K562 (cell line): ENCODE data around the gene HARS2. TPM values are rescaled to one million over a fixed set of nuclear protein-coding genes. Genes with fewer than 3 reads are reported as not detected.

Experiments used
- ARID2 ChIP-seq: fragments of 450-650 bp; IDR thresholded peaks from 2 replicates; pipeline ENCODE4 v1.6.1; 2017; ENCODE audit warnings: antibody characterized with exemption, mild to moderate bottlenecking
- CBX1 ChIP-seq: sonication (generic); IDR thresholded peaks from 2 replicates; pipeline ENCODE4 v1.6.1; 2016; ENCODE audit warnings: antibody characterized with exemption, low read depth, mild to moderate bottlenecking
- CCNT2 ChIP-seq: IDR thresholded peaks from 2 replicates; pipeline ENCODE4 v1.6.1; 2011; ENCODE audit warnings: borderline replicate concordance, low read depth, mild to moderate bottlenecking, moderate library complexity, mixed read lengths, low read length; ENCODE audit not compliant: insufficient read length; ENCODE audit errors: extremely low read depth
- EGR1 ChIP-seq: fragments of 450-650 bp; conservative IDR thresholded peaks from 2 replicates; pipeline ENCODE4 v1.6.1; 2017; ENCODE audit warnings: mild to moderate bottlenecking
- LEF1 ChIP-seq: fragments of 450-650 bp; IDR thresholded peaks from 2 replicates; pipeline ENCODE4 v1.6.1; 2016; ENCODE audit warnings: mild to moderate bottlenecking
- NRF1 ChIP-seq, 2 experiments: fragments of 450-650 bp; IDR thresholded peaks in 1 of 2; conservative IDR thresholded peaks in 1 of 2; 2 replicates each; pipeline ENCODE4 v1.6.1; 2014; ENCODE audit warnings: mild to moderate bottlenecking in 2 of 2
- SMAD1 ChIP-seq: fragments of 150-350 bp; IDR thresholded peaks from 2 replicates; pipeline ENCODE4 v1.6.1; 2014; ENCODE audit warnings: low read length, low read depth; ENCODE audit not compliant: partially characterized antibody
- SP2 ChIP-seq: IDR thresholded peaks from 2 replicates; pipeline ENCODE4 v1.6.1; 2011; ENCODE audit warnings: mild to moderate bottlenecking, low read depth, low read length, moderate library complexity; ENCODE audit not compliant: poor library complexity, severe bottlenecking; ENCODE audit errors: extremely low read depth
- TCF7L2 ChIP-seq: fragments of 150-350 bp; IDR thresholded peaks from 2 replicates; pipeline ENCODE4 v1.6.1; 2016; ENCODE audit warnings: low read depth, mild to moderate bottlenecking, low read length, moderate library complexity
- XRCC3 ChIP-seq: fragments of 450-650 bp; IDR thresholded peaks from 2 replicates; pipeline ENCODE4 v1.6.1; 2017; ENCODE audit warnings: mild to moderate bottlenecking, moderate library complexity
- ZNF184 ChIP-seq: sonication (generic); formaldehyde crosslinking; IDR thresholded peaks from 2 replicates; pipeline ENCODE4 v1.5.0; 2020; ENCODE audit warnings: missing genetic modification reagents
- polyA plus RNA-seq, 8 experiments: library from polyadenylated mRNA; depleted of rRNA in 4 of 8; stranded (reverse) in 5 of 8; unstranded in 3 of 8; fragments of >200 nt; fragmentation: Nextera tagmentation in 2 of 8; fragmentation: Illumina TruSeq in 1 of 8; extraction: Ambion mirVana in 2 of 8; extraction: Trizol in 1 of 8; gene quantifications; 2 replicates each; pipeline versions ENCODE4 v1.2.1 to v1.2.3, GENCODE V29; 2011 to 2014; ENCODE audit warnings: inconsistent platforms in 1 of 8, missing spikeins in 1 of 8
- total RNA-seq, 7 experiments: library from RNA; depleted of rRNA in 6 of 7; stranded (reverse); fragments of >200 nt in 6 of 7; fragmentation: Illumina TruSeq in 2 of 7; extraction: Trizol in 2 of 7; gene quantifications; 2 replicates each; pipeline versions ENCODE4 v1.2.1 to v1.2.3, GENCODE V29; 2011 to 2021; ENCODE audit warnings: low replicate concordance in 1 of 7
- TF ChIP-seq, protein P1 (sequence below): fragments of 250-450 bp; sonication (Bioruptor Pico); IDR thresholded peaks from 2 replicates; pipeline ENCODE4 v1.5.0; 2021; ENCODE audit warnings: mild to moderate bottlenecking, borderline replicate concordance

The HARS2 gene
- total and polyA plus RNA-seq, 9 of the 15 experiments (the other 6 are each of a cell fraction or from before 2014, with no cell fraction given): 8.5 to 41.6 (median 27.1) TPM

DNA sequence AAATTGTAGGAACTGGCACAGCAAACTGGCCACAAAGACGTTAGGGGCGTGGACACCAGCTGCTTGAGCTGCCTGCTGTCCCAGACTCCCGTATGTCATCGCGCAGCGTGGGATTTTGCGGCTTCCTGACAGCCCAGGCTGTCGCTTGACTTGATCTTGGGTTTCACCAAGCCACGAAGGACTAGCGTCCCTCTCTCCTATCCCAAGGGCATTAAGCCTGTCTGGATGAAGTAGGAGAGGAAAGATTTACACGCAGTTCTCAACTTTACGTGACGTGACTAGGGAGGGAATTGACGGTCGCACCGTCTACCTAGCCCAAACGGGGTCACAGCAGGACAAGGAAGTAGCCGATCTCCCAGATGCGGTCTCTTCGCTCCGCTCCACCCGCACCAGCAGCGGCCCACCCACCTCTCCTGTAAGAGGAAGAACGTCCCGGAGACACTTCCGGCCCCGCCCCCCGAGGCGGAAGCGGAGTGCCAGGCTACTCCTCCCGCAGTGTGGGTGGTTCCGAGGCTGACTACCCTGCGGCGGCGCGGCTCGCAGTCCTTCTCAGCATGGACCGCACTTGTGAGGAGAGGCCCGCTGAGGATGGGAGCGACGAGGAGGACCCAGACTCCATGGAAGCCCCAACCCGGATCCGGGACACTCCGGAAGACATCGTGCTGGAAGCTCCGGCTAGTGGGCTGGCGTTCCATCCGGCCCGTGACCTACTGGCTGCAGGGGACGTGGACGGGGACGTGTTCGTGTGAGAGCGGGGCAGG lies 26.7 kb upstream of the HARS2 start, which contains the start of gene WDR55 (continued):
- peak; percentile 86 to 88 for TF ChIP-seq NRF1 (conservative IDR thresholded peaks at IDR 0.05 in 1 of 2, IDR thresholded peaks at IDR 0.05 in 1 of 2)
- TF ChIP-seq, protein P1, sequence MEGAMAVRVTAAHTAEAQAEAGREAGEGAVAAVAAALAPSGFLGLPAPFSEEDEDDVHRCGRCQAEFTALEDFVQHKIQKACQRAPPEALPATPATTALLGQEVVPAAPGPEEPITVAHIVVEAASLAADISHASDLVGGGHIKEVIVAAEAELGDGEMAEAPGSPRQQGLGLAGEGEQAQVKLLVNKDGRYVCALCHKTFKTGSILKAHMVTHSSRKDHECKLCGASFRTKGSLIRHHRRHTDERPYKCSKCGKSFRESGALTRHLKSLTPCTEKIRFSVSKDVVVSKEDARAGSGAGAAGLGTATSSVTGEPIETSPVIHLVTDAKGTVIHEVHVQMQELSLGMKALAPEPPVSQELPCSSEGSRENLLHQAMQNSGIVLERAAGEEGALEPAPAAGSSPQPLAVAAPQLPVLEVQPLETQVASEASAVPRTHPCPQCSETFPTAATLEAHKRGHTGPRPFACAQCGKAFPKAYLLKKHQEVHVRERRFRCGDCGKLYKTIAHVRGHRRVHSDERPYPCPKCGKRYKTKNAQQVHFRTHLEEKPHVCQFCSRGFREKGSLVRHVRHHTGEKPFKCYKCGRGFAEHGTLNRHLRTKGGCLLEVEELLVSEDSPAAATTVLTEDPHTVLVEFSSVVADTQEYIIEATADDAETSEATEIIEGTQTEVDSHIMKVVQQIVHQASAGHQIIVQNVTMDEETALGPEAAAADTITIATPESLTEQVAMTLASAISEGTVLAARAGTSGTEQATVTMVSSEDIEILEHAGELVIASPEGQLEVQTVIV (CRISPR knock-in tag): no peak
- no peak for TF ChIP-seq SP2
- no peak for TF ChIP-seq TCF7L2
- no peak for TF ChIP-seq ZNF184
- TF ChIP-seq SMAD1: no peak
- TF ChIP-seq XRCC3: no peak
- peak; percentile 53 for TF ChIP-seq CCNT2
- TF ChIP-seq LEF1: peak; percentile 84
- peak; percentile 87 for TF ChIP-seq EGR1
- TF ChIP-seq CBX1: no peak; the same call in 1 of the 2 replicates
- TF ChIP-seq ARID2: no peak
